Activated B cell treated with CpG ODN at 0.5 μM for 24 hours (primary cell): ENCODE results near the gene COBL. TPM values are rescaled to one million over a fixed set of nuclear protein-coding genes. Genes with fewer than 3 reads are reported as not detected.

Experiments used
- ATAC-seq: fragments of 200-7000 bp; cut with Tn5 transposase; one replicate; pipeline ENCODE4 v1.10.0; 2021; ENCODE audit warnings: low read depth, mild to moderate bottlenecking, moderate library complexity
- CTCF ChIA-PET: fragments of 350-600 bp; sonication (Branson Sonifier 250); formaldehyde crosslinking; loops from one replicate; lab custom pipeline; 2021; ENCODE audit warnings: antibody characterized with exemption; lab: Charles Lee
- POLR2A ChIA-PET: fragments of 350-600 bp; sonication (Branson Sonifier 250); formaldehyde crosslinking; loops from one replicate; lab custom pipeline; 2021; ENCODE audit warnings: antibody characterized with exemption; lab: Charles Lee
- DNase-seq: peaks from one replicate; pipeline ENCODE4 v3.0.0; 2022
- H3K27ac Mint-ChIP-seq: one replicate; pipeline ENCODE4 v1.8.0; 2020; ENCODE audit warnings: mixed read lengths
- H3K27me3 Mint-ChIP-seq: one replicate; pipeline ENCODE4 v1.8.0; 2021; ENCODE audit warnings: mixed read lengths
- H3K36me3 Mint-ChIP-seq: one replicate; pipeline ENCODE4 v1.8.0; 2021; ENCODE audit warnings: low read depth, mixed read lengths
- H3K4me1 Mint-ChIP-seq: one replicate; pipeline ENCODE4 v1.8.0; 2021; ENCODE audit warnings: mixed read lengths
- H3K4me3 Mint-ChIP-seq: one replicate; pipeline ENCODE4 v1.8.0; 2020; ENCODE audit warnings: mild to moderate bottlenecking, mixed read lengths
- H3K9me3 Mint-ChIP-seq: one replicate; pipeline ENCODE4 v1.8.0; 2020; ENCODE audit warnings: mixed read lengths
- intact Hi-C: fragments of 100-400 bp; cut with micrococcal nuclease; formaldehyde crosslinking; loops from one replicate; pipeline ENCODE4 v1.15.1; 2024
- total RNA-seq: library from RNA; stranded (reverse); gene quantifications from 2 replicates; pipeline ENCODE4 v1.2.3, GENCODE V29; 2022
- TF ChIP-seq, protein P1 (sequence below): fragments of 200-600 bp; IDR thresholded peaks from one replicate; pipeline ENCODE4 v1.8.0; 2022; ENCODE audit warnings: antibody characterized with exemption, mild to moderate bottlenecking

The COBL gene
- total RNA-seq, 1 donor from 2014 or later, result not detected

DNA sequence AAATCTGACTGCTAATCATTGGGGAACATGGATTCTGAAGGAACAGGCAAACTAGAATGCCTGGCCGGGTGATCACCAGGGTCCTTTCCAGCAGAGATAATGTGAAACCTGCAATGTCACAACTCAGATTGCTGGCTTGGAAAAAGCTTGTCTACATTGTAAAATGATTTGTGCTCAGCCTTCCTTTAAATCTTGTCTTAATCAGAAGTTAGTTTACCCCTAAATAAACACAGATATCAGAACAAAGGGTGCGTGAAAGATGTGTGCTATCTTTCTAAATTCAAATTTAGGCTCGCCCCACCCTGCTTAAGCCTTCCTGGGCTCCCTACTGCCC, 26.3 kb downstream of the COBL start:
- Mint-ChIP-seq H3K9me3 (no peaks in the 10 kb centered on the region), H3K4me1 (no peaks in the 10 kb centered on the region), H3K27ac (no peak overlapping the region), H3K27me3 (peaks cover 5% of the 10 kb centered on the region), H3K4me3 (no peak overlapping the region), H3K36me3 (no peaks in the 10 kb centered on the region)
- intact Hi-C loops, result no loop called here
- ChIA-PET POLR2A (no interaction called here), CTCF (no interaction called here)
- TF ChIP-seq, protein P1, sequence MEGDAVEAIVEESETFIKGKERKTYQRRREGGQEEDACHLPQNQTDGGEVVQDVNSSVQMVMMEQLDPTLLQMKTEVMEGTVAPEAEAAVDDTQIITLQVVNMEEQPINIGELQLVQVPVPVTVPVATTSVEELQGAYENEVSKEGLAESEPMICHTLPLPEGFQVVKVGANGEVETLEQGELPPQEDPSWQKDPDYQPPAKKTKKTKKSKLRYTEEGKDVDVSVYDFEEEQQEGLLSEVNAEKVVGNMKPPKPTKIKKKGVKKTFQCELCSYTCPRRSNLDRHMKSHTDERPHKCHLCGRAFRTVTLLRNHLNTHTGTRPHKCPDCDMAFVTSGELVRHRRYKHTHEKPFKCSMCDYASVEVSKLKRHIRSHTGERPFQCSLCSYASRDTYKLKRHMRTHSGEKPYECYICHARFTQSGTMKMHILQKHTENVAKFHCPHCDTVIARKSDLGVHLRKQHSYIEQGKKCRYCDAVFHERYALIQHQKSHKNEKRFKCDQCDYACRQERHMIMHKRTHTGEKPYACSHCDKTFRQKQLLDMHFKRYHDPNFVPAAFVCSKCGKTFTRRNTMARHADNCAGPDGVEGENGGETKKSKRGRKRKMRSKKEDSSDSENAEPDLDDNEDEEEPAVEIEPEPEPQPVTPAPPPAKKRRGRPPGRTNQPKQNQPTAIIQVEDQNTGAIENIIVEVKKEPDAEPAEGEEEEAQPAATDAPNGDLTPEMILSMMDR, result no peak
- DNase-seq, result no peak
- no peak for ATAC-seq

DNA sequence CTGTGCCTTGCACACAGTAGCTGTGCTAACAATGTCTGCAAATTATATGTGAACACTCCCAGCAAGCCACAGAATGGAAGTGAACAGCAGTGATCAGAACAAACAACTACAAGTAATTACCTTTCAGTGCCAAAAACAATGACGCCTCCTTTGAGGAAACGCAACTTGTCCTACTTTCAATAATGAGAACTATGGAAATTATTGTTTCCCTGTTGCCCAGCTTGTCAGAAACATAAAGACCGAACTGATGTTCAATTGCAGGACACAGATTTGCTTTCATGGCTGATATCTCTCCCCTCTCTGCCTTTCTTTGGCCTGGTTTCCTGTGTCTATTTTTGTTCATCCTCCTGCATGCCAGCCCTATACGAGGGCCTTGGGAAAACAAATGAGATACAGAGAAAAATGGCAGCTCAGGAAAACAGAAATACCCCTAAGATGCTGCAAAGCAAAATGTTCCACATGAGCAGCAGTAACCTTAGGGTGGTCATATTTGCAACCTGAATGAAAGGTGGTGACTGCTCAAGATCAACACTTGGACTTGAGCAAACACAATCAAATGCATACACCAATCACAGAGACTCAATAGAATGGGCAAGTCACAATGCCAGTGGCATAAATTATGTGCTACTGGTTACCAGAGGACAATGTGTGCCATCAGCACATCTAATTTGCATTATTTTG, 26.8 kb downstream of the COBL start:
- TF ChIP-seq, protein P1, result no peak
- POLR2A ChIA-PET, result no interaction called here
- CTCF ChIA-PET, result no interaction called here
- no peak for DNase-seq
- no peak overlapping the region for H3K4me3 Mint-ChIP-seq
- peaks cover 5% of the 10 kb centered on the region for H3K27me3 Mint-ChIP-seq
- H3K4me1 Mint-ChIP-seq, result no peaks in the 10 kb centered on the region
- H3K9me3 Mint-ChIP-seq, result no peaks in the 10 kb centered on the region
- H3K27ac Mint-ChIP-seq, result no peak overlapping the region
- intact Hi-C loops, result no loop called here
- no peaks in the 10 kb centered on the region for H3K36me3 Mint-ChIP-seq
- ATAC-seq, result no peak

DNA sequence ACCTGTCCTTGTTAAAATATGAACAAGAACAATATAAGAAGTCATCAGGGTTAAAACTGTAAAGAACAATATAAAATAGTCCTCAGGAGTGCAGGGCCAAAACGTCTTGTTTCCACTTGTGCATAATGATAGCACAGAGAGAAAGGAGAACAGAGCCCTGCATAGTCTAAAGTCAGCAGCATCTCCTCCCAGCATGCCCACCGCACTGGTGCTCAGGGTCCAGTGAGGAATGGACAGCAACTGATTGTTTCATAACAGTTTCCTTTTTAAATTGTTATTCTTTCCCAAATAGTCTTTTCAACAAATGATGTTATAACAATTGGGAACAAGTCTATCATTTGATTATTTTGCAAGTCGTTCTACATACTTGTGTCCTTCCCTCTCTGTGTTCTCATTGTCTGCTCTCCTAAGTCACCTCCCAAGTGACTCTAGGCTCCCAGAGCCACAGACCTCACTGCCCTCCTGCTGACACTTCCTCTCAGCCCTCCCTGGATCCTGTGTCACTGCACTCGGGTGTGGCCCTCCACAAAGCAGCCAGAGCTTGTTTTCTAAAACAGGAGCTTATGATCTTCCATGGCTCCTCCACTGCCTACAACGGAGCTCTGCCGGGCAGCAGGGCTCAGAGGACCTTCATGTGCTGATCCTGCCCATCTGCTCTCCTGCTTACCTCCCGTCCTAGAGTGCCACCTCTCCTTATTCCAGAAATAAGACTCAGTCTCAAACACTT, 27.6 kb downstream of the COBL start:
- Mint-ChIP-seq H3K27me3 (peaks cover 5% of the 10 kb centered on the region), H3K27ac (no peak overlapping the region), H3K9me3 (no peaks in the 10 kb centered on the region), H3K4me3 (no peak overlapping the region), H3K4me1 (no peaks in the 10 kb centered on the region), H3K36me3 (no peaks in the 10 kb centered on the region)
- CTCF ChIA-PET, result no interaction called here
- ATAC-seq, result no peak
- TF ChIP-seq, protein P1, result no peak
- intact Hi-C loops, result no loop called here
- DNase-seq, result no peak
- POLR2A ChIA-PET, result no interaction called here

DNA sequence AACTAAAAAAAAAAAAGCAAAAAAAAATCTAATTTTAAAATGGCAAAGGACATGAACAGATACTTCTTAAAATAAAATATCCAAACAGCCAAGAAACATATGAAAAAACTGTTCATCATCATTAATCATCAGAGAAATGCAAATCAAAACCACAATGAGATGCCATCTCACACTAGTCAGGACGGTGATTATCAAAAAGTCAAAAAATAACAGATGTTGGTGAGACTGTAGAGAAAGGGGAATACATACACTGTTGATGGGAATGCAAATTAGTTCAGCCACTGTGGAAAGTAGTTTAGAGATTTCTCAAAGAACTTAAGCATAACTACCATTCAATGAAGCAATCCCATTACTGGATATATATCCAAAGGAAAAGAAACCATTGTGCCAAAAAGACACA, 30.2 kb downstream of the COBL start:
- H3K36me3 Mint-ChIP-seq, result no peaks in the 10 kb centered on the region
- POLR2A ChIA-PET, result no interaction called here
- intact Hi-C loops, result no loop called here
- TF ChIP-seq, protein P1, result no peak
- no peak for ATAC-seq
- H3K9me3 Mint-ChIP-seq, result peaks cover 8% of the 10 kb centered on the region
- DNase-seq, result no peak
- H3K27me3 Mint-ChIP-seq, result peaks cover 5% of the 10 kb centered on the region
- no peak overlapping the region for H3K4me3 Mint-ChIP-seq
- CTCF ChIA-PET, result no interaction called here
- H3K27ac Mint-ChIP-seq, result no peak overlapping the region
- H3K4me1 Mint-ChIP-seq, result no peaks in the 10 kb centered on the region

DNA sequence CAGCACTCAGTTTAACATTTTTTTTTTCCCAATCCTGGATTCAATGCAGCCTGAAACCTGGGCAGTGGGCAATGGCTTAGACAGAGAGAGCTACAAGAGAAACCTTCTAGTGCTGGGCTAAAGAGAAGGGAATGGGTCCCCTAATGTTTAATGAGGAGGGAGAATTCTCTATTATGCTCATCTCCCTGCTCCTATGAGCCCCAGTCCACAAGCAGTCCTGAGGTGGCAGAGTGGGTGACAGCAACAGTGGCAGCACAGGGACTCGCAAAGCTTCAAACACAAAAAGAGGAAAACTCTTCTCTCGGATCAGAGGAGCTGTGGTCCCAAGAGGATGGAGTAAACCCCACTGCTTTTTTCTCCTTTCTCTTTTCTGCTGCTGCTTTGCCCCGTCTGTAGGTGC, 36.5 kb downstream of the COBL start:
- ATAC-seq, result no peak
- Mint-ChIP-seq H3K4me1 (no peaks in the 10 kb centered on the region), H3K27ac (no peak overlapping the region), H3K27me3 (no peaks in the 10 kb centered on the region), H3K4me3 (no peak overlapping the region), H3K36me3 (no peaks in the 10 kb centered on the region), H3K9me3 (peaks cover 8% of the 10 kb centered on the region)
- CTCF ChIA-PET, result no interaction called here
- TF ChIP-seq, protein P1, result no peak
- intact Hi-C loops, result no loop called here
- no peak for DNase-seq
- POLR2A ChIA-PET, result no interaction called here
